HG02938 (cell line): ENCODE data around the gene NUTM1.
A peak's percentile ranks its signal among the peaks of the same experiment; 100 is the strongest.
"Not testable (repeated sequence)": the region's sequence is repeated elsewhere in the genome, so short reads cannot be mapped to it uniquely, and the experiment has no call there.

ENCODE experiments used
- ATAC-seq: cut with Tn5 transposase; IDR thresholded peaks from one replicate; pipeline ENCODE4 v1.9.1; 2021; ENCODE audit warnings: mild to moderate bottlenecking, moderate library complexity; ENCODE audit not compliant: unreplicated experiment

The NUTM1 gene

DNA sequence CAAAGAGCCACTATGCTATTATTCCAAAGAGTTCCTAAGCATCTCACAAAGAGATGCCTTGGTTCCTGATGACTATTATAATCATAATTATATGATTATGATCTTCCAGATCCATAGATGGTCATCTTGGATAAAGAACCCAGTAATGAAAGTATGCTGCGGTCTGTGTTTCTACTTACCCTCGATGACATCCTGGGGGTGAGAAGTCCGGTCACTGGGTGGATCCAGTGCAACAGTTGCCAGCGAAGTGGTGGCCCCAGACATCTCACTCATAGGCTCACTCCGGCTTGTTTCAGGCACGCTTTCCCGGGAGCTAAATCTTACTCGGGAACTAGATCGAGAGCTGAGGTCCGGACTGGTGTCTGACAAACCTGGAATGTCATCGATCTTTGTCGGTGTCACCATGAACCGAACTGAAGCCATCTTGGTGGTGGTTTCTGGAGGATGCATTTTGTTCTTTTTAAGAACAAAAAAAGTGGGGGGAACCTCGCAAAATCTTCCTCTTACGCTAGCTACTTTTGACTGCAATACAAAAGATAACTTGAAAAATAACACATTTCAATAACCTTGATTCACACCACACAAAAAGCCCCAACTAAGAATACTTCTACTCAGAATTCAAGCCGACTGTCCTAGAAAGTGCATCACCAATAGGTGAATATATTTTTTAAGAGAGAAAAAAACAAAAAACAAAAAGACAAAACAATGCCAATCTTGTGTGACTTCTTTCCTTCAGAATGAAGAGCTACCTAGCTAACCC, 6.7 kb upstream of the NUTM1 start:
- ATAC-seq: no peak

DNA sequence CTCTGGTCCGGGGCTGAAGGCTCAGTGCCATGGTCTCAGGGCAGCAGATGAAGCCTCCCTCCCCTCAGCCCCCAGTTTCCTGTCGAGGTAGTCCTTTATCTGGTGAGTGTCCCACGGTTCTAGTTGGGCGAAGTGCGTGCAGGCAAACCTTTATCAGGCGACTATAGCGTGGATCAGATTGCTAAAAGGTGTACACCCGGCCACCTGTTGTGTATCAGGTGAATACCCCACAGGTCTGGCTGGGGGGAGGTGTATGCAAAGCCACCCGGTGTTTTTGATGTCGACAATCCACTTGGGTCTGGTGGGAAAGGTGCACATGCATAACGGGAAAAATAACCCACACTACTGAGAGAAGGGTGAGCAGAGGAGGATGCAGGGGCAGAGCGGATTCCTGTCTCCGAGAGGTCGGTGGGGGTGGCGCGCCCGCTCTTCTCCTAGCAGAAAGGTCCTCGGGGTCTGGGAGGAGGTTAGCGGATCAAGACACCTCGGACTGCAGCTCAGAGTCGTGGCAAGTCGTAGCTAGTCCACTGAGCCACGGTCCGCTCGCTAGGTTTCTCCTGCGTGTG, 6.0 kb upstream of the NUTM1 start:
- peak; percentile 1 for ATAC-seq

- ATAC-seq: peak; percentile 65
Observed at GRCh38 chr15:34337557-34338306, 5.4 kb upstream of the NUTM1 start, which contains the start of gene SLC12A6. SLC12A6 (minus strand) TSS chr15:34337781; CDS start chr15:34336680, 1,101 bp downstream.

DNA sequence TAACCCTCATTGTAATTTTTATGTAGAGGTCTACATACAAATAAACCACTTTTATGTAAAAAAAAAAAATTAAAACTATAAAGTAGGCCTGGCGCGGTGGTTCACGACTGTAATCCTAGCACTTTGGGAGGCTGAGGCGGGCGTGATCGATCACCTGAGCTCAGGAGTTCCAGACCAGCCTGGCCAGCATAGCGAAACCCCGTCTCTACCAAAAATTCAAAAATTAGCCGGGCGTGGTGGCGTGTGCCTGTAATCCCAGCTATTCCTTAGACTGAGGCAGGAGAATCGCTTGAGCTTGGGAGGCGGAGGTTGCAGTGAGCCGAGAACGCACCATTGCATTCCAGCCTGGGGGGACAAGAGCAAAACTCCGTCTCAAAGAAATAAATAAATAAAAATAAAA, 4.8 kb upstream of the NUTM1 start:
- ATAC-seq: no peak

GRCh38 chr15:34339946-34340345, 3.2 kb upstream of the NUTM1 start:
- no peak for ATAC-seq

DNA sequence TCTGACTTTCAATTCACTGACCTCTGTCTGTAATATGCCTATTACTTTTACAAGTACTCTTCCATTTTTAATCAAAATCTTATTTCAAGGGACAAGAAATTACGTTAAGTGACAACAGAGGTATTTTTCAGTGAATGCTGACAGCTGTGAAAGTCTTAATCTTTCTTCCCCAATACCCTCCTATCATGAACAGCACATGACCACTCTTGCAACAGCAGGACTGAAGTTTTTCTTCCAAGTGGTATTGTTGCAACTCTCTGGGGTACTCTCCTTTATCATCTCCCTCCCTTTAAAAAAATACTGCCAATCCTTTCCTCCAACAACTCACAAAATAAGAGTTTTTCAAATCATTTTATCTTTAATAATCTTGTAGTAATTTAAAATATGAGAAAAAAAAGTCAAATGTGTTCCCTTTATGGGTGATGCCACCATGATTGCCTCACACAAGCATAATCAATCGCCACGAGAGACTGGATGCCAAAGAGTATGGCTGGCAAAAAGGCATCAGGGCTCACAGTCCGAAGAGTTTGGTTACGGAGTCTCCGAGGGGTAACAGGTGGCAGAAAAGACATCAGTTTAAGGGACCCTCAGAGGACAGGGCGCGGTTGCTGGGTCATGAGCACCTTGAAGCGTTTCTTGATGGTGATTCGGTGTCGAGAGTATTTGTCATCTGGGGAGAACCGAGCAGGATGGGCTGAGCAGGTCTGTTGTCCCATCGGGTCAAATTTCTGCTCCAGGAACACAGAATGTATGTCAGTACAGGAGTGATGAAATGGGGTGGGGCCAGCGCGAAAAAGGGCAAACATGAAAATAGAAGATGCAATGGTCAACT, 1.5 kb upstream of the NUTM1 start:
- ATAC-seq: no peak

DNA sequence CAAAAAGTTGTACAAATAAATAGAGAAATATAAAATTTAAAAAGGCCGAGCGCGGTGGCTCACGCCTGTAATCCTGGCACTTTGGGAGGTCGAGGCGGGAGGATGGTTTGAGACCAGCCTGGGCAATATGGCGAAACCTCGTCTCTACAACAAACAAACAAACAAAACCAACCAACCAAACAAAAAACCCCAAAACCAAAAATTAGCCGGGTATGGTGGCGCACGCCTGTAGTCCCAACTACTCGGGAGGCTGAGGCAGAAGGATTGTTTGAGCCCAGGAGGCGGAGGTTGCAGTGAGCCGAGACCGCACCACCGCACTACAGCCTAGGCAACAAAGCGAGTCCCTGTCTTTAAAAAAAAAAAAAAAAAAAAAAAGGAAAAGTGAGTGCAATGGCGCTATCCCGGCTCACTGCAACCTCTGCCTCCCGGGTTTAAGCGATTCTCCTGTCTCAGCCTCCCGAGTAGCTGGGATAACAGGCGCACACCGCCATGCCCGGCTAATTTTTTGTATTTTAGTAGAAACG, 840 bp upstream of the NUTM1 start:
- ATAC-seq: not testable (repeated sequence)

- no peak for ATAC-seq
Observed at GRCh38 chr15:34347951-34348638, 5.0 kb downstream of the NUTM1 start.

GRCh38 chr15:34348735-34349300, 5.7 kb downstream of the NUTM1 start:
- no peak for ATAC-seq

- no peak for ATAC-seq
Observed at GRCh38 chr15:34349769-34350168, 6.7 kb downstream of the NUTM1 start.

- ATAC-seq: not testable (repeated sequence)
Observed at GRCh38 chr15:34352996-34353395, 9.9 kb downstream of the NUTM1 start.

GRCh38 chr15:34353627-34354026, 10.5 kb downstream of the NUTM1 start:
- no peak for ATAC-seq

- no peak for ATAC-seq
Observed at GRCh38 chr15:34354286-34354685, 11.2 kb downstream of the NUTM1 start.

GRCh38 chr15:34355241-34355640, 12.1 kb downstream of the NUTM1 start:
- ATAC-seq: no peak

DNA sequence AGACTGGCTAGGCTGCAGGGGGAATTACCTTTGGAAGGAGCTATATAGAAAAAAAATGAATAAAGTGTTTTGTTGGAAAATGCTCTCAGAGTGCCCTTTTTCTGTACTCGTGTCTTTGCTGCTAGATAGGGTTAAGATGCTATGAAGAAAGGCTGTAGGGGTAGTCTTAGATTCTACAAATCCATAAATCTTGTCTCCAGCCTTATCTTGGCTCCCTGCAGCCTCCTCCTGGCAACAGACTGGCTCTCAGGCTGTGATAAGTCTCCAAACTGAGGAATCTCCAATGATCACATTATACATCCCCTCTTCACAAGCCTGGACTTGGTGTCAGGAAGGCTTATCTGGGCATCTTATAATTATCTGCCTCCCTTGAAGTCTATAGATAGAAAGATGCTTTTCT, 14.5 kb downstream of the NUTM1 start:
- no peak for ATAC-seq

GRCh38 chr15:34358367-34358766, 15.3 kb downstream of the NUTM1 start:
- ATAC-seq: no peak

GRCh38 chr15:34358948-34359347, 15.8 kb downstream of the NUTM1 start:
- ATAC-seq: no peak

DNA sequence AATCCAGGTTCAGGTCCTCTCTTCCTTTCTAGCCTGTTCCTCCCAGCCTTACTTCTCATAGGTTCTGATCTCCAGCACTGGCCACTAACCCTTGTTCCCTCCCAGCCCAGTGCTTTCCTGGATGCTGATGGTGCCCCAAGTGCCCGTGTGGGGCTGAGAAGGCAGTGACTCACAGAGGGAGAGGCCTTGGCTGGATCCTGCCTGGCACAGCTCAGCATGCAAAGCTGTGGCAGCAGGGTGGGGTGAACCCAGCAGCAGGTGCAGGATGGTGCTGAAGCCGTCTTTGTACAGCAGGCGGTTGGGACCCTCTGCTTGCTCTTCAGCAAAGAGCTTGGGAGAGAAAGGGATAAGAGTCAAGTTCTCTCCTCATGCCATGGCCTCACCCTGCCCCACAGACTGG, 16.3 kb downstream of the NUTM1 start:
- ATAC-seq: no peak

DNA sequence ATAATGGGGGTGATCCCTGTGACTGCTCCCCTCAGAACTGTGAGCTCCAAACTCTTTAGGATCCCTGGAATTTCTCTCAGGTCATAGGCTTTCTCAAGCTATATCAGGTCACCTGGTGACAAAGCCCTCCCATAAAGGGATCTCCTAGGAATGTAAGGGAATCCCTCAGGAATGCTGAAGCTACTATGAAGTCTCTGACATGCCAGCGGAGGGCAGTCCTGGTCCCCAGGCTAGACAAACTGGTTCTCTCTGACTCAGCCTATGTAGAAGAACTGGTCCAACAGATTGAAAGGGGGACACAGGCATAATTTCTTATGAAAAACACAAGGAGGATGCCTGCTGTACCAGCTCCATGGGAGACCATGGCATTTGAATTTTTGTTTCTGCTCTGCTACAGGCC, 17.2 kb downstream of the NUTM1 start:
- no peak for ATAC-seq

DNA sequence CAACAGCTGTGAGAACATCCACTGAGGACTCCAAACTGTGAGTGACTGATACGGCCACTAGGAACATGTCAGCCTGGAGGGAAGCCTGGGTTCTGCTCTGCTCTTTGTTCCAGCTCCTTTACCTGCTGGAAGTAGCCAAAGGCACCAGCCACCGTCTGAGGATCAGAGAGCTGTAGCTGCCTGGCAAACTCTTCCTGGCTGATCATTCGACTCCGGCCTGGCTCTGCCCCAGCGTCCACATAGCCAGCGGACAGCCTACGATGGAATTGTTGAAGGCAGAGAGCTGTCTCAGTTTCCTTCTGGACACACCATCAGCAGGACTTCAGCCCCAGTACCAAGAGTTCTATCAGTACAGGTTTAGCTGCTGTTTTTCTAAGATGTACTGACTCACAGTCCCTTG, 18.2 kb downstream of the NUTM1 start:
- no peak for ATAC-seq
